HepG2 (cell line): ENCODE data around the gene PRR30. TPM values are rescaled to one million over a fixed set of nuclear protein-coding genes. Genes with fewer than 3 reads are reported as not detected.

Experiments
- ATAC-seq: fragments of 200-7000 bp; cut with Tn5 transposase; 3 replicates; pipeline ENCODE4 v1.9.1; 2020; ENCODE audit warnings: mild to moderate bottlenecking, moderate library complexity
- BruUV-seq: library from RNA; stranded (reverse); fragments of 400-500 nt; replicated peaks from 2 replicates; lab custom pipeline; 2021; lab: Mats Ljungman, UMichigan
- CTCF ChIA-PET: fragments of 300-600 bp; formaldehyde crosslinking; extraction: SDS; loops from one replicate; lab custom pipeline; 2021; ENCODE audit warnings: low total read pairs, inconsistent platforms, low intra/inter-chr PET ratio; lab: Yijun Ruan, JAX
- POLR2A ChIA-PET: fragments of 350-600 bp; sonication (Branson Sonifier 250); formaldehyde crosslinking; loops from one replicate; lab custom pipeline; 2020; ENCODE audit warnings: antibody characterized with exemption, inconsistent platforms; lab: Yijun Ruan, JAX
- DNase-seq: peaks from one replicate; pipeline ENCODE4 v3.0.0-alpha.2; 2015; ENCODE audit warnings: low spot score
- FAIRE-seq: peaks from 3 replicates; lab custom pipeline; 2011; peaks lifted over from hg19 to GRCh38; lab: Jason Lieb, UNC
- H2AFZ ChIP-seq: one replicate; pipeline ENCODE4 v1.6.1; 2011; ENCODE audit warnings: low read length, inconsistent platforms
- H3K27ac ChIP-seq: fragments of 300-600 bp; 3 replicates; pipeline ENCODE4 v1.8.0; 2011; ENCODE audit warnings: mixed run types, mild to moderate bottlenecking, mixed read lengths, low read length, inconsistent platforms; ENCODE audit not compliant: insufficient read depth; ENCODE audit errors: extremely low read length
- H3K27me3 ChIP-seq, 2 experiments: fragments of 200-600 bp in 1 of 2; 2 replicates in 1 of 2; 3 replicates in 1 of 2; pipeline versions ENCODE4 v1.6.0 to v1.8.0; 2011; ENCODE audit warnings: low read length in 2 of 2, mild to moderate bottlenecking in 2 of 2, moderate library complexity in 2 of 2, inconsistent platforms in 1 of 2; ENCODE audit not compliant: insufficient read depth in 2 of 2, control insufficient read depth in 1 of 2
- H3K36me3 ChIP-seq, 2 experiments: fragments of 200-600 bp in 1 of 2; replicated peaks in 1 of 2; 2 replicates in 1 of 2; 3 replicates in 1 of 2; pipeline versions ENCODE4 v1.5.1 to v1.8.0; 2011; ENCODE audit warnings: low read length in 2 of 2, inconsistent platforms in 1 of 2; ENCODE audit not compliant: insufficient read depth in 2 of 2, control insufficient read depth in 1 of 2
- H3K4me1 ChIP-seq: 2 replicates; pipeline ENCODE4 v1.5.1; 2012; ENCODE audit warnings: low read length, inconsistent platforms; ENCODE audit not compliant: insufficient read depth
- H3K4me2 ChIP-seq: 2 replicates; pipeline ENCODE4 v1.6.0; 2011; ENCODE audit warnings: low read depth, low read length, inconsistent platforms
- H3K4me3 ChIP-seq, 3 experiments: fragments of 200-600 bp in 1 of 3; sonication (generic), shearing (Covaris generic) in 1 of 3; replicated peaks in 1 of 3; 2 replicates each; pipeline ENCODE4 v1.5.1; 2011 to 2016; ENCODE audit warnings: low read length in 3 of 3, inconsistent platforms in 2 of 3, low read depth in 2 of 3, mild to moderate bottlenecking in 2 of 3, control low read depth in 1 of 3, mixed read lengths in 1 of 3; ENCODE audit not compliant: insufficient read depth in 1 of 3
- H3K79me2 ChIP-seq: one replicate; pipeline ENCODE4 v1.6.1; 2011; ENCODE audit warnings: low read length, inconsistent platforms; ENCODE audit not compliant: insufficient read depth
- H3K9ac ChIP-seq: 2 replicates; pipeline ENCODE4 v1.6.0; 2011; ENCODE audit warnings: mild to moderate bottlenecking, low read depth, low read length, inconsistent platforms; ENCODE audit not compliant: insufficient read depth
- H3K9me3 ChIP-seq: 2 replicates; pipeline ENCODE4 v1.5.1; 2012; ENCODE audit warnings: mild to moderate bottlenecking, low read length
- H4K20me1 ChIP-seq: 2 replicates; pipeline ENCODE4 v1.6.0; 2011; ENCODE audit warnings: inconsistent platforms, mild to moderate bottlenecking, low read length, moderate library complexity; ENCODE audit not compliant: insufficient read depth
- CHD4 ChIP-seq: fragments of 200-600 bp; sonication (generic); IDR thresholded peaks from 2 replicates; pipeline ENCODE4 v1.7.0; 2017; ENCODE audit warnings: mild to moderate bottlenecking, low read length, borderline replicate concordance
- DNMT1 ChIP-seq: sonication (generic); formaldehyde crosslinking; IDR thresholded peaks from 2 replicates; pipeline ENCODE4 v1.5.1; 2020; ENCODE audit warnings: mild to moderate bottlenecking, missing genetic modification reagents
- ESRRA ChIP-seq: sonication (generic); formaldehyde crosslinking; IDR thresholded peaks from 2 replicates; pipeline ENCODE4 v1.5.1; 2020; ENCODE audit warnings: mild to moderate bottlenecking, low read depth, missing genetic modification reagents
- KLF12 ChIP-seq: sonication (generic); formaldehyde crosslinking; IDR thresholded peaks from 2 replicates; pipeline ENCODE4 v1.4.0; 2020; ENCODE audit warnings: missing genetic modification reagents, borderline replicate concordance
- SKI ChIP-seq: fragments of 450-650 bp; IDR thresholded peaks from one replicate; pipeline ENCODE4 v1.6.1; 2018; ENCODE audit warnings: mild to moderate bottlenecking; ENCODE audit not compliant: partially characterized antibody
- ZNF547 ChIP-seq: sonication (generic); formaldehyde crosslinking; IDR thresholded peaks from 2 replicates; pipeline ENCODE4 v1.5.1; 2020; ENCODE audit warnings: mild to moderate bottlenecking, missing genetic modification reagents
- WGBS: methylation state at CpG from one replicate; pipeline ENCODE4 v1.1.6; 2017; ENCODE audit warnings: low lambda C conversion rate; 5-methylcytosine and 5-hydroxymethylcytosine counted together
- in situ Hi-C: cut with HindIII; loops from 2 replicates; pipeline ENCODE4 v1.10.0; 2017; ENCODE audit warnings: low pct_unique_long_range_greater_than_20kb; ENCODE audit not compliant: extremely low pct_ligation_motif_present
- intact Hi-C: fragments of 100-400 bp; cut with micrococcal nuclease; formaldehyde crosslinking; loops from one replicate; pipeline ENCODE4 v1.10.0; 2022; ENCODE audit not compliant: unreplicated experiment
- polyA plus RNA-seq, 8 experiments: library from polyadenylated mRNA; depleted of rRNA in 3 of 8; stranded (reverse) in 7 of 8; unstranded in 1 of 8; fragments of >200 nt; fragmentation: Illumina TruSeq in 4 of 8; extraction: Trizol in 4 of 8; gene quantifications; 2 replicates each; pipeline versions ENCODE4 v1.2.1 to v1.2.3, GENCODE V29; 2011 to 2016; ENCODE audit warnings: low read depth in 4 of 8, missing spikeins in 1 of 8, mixed read lengths in 1 of 8; ENCODE audit not compliant: insufficient read depth in 1 of 8
- total RNA-seq, 5 experiments: library from RNA; depleted of rRNA; stranded (reverse); fragments of >200 nt; fragmentation: Illumina TruSeq; extraction: Trizol; gene quantifications; 2 replicates each; pipeline ENCODE4 v1.2.3, GENCODE V29; 2016; ENCODE audit warnings: low read depth in 1 of 5
- TF ChIP-seq, protein P1 (sequence below): sonication (generic); formaldehyde crosslinking; IDR thresholded peaks from 2 replicates; pipeline ENCODE4 v1.5.0; 2020; ENCODE audit warnings: mild to moderate bottlenecking, missing genetic modification reagents
- TF ChIP-seq, protein P2 (sequence below): sonication (generic); formaldehyde crosslinking; IDR thresholded peaks from 2 replicates; pipeline ENCODE4 v1.4.0; 2020; ENCODE audit warnings: low read depth, mild to moderate bottlenecking, missing genetic modification reagents

Gene PRR30
- total and polyA plus RNA-seq, 2 of the 13 experiments (the other 11 are each of a cell fraction or from before 2014, with no cell fraction given): not detected

DNA sequence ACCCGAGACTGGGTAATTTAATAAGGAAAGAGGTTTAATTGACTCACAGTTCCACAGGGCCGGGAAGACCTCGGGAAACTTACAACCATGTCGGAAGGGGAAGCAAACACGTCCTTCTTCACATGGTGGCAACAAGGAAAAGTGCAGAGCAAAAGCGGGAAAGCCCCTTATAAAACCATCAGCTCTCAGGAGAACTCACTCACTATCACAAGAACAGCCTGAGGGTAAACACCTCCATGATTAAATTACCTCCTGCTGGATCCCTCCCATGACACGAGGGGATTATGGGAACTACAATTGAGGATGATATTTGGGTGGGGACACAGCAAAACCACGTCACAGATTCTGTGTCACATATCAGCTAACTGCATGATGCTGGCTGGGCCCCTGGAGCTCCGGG lies 21.0 kb upstream of the PRR30 start:
- 89% methylated on average over 9 of the region's 9 CpGs for WGBS

More for the DNA sequence above, 21.0 kb upstream of the PRR30 start:
- POLR2A ChIA-PET: interaction anchor here (0.8 to 3.5 kb wide), 2 partner anchors 26 to 41 kb away, joined by 3 to 9 read pairs; partner anchors contain the start of genes CGREF1 and PREB
- H3K4me3 ChIP-seq: no peak overlapping the region
- H3K4me1 ChIP-seq: peaks cover 49% of the 10 kb centered on the region
- no peak overlapping the region for H3K9ac ChIP-seq
- no peak overlapping the region for H3K4me2 ChIP-seq
- ATAC-seq (no peak), FAIRE-seq (no peak), DNase-seq (no peak)
- no peaks in the 10 kb centered on the region for H3K27me3 ChIP-seq
- in situ Hi-C loops (no loop called here), intact Hi-C loops (no loop called here)
- H3K36me3 ChIP-seq: no peaks in the 10 kb centered on the region
- CTCF ChIA-PET: no interaction called here
- BruUV-seq: no TSS peak
- no peak overlapping the region for H3K27ac ChIP-seq
- no peaks in the 10 kb centered on the region for H3K9me3 ChIP-seq
- H3K79me2 ChIP-seq: no peaks in the 10 kb centered on the region
- no peaks in the 10 kb centered on the region for H4K20me1 ChIP-seq
- no peak overlapping the region for H2AFZ ChIP-seq
- TF ChIP-seq, protein P1, sequence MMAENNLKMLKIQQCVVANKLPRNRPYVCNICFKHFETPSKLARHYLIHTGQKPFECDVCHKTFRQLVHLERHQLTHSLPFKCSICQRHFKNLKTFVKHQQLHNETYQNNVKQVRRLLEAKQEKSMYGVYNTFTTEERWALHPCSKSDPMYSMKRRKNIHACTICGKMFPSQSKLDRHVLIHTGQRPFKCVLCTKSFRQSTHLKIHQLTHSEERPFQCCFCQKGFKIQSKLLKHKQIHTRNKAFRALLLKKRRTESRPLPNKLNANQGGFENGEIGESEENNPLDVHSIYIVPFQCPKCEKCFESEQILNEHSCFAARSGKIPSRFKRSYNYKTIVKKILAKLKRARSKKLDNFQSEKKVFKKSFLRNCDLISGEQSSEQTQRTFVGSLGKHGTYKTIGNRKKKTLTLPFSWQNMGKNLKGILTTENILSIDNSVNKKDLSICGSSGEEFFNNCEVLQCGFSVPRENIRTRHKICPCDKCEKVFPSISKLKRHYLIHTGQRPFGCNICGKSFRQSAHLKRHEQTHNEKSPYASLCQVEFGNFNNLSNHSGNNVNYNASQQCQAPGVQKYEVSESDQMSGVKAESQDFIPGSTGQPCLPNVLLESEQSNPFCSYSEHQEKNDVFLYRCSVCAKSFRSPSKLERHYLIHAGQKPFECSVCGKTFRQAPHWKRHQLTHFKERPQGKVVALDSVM (CRISPR knock-in tag): no peak
- TF ChIP-seq, protein P2, sequence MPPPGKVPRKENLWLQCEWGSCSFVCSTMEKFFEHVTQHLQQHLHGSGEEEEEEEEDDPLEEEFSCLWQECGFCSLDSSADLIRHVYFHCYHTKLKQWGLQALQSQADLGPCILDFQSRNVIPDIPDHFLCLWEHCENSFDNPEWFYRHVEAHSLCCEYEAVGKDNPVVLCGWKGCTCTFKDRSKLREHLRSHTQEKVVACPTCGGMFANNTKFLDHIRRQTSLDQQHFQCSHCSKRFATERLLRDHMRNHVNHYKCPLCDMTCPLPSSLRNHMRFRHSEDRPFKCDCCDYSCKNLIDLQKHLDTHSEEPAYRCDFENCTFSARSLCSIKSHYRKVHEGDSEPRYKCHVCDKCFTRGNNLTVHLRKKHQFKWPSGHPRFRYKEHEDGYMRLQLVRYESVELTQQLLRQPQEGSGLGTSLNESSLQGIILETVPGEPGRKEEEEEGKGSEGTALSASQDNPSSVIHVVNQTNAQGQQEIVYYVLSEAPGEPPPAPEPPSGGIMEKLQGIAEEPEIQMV: no peak
- no peak for TF ChIP-seq CHD4
- no peak for TF ChIP-seq KLF12 (CRISPR knock-in tag)
- no peak for TF ChIP-seq ZNF547 (CRISPR knock-in tag)
- no peak for TF ChIP-seq SKI
- TF ChIP-seq ESRRA: no peak
- TF ChIP-seq DNMT1 (CRISPR knock-in tag): no peak
